K562 (cell line): Measurements from ENCODE around the gene TTC31. TPM values are rescaled to one million over a fixed set of nuclear protein-coding genes. Genes with fewer than 3 reads are reported as not detected.

Experiments used
- CEBPZ ChIP-seq: fragments of 150-350 bp; IDR thresholded peaks from 2 replicates; pipeline ENCODE4 v1.6.1; 2014; ENCODE audit warnings: low read depth, mild to moderate bottlenecking, low read length, borderline replicate concordance
- CUX1 ChIP-seq: fragments of 200-800 bp; sonication (Bioruptor generic); IDR thresholded peaks from 2 replicates; pipeline ENCODE4 v1.6.1; 2016; ENCODE audit warnings: missing genetic modification characterization, missing compliant biosample characterization
- ELK1 ChIP-seq: sonication (generic); formaldehyde crosslinking; IDR thresholded peaks from 2 replicates; pipeline ENCODE4 v1.8.1; 2022; ENCODE audit warnings: missing genetic modification reagents
- ETS2 ChIP-seq: IDR thresholded peaks from 2 replicates; pipeline ENCODE4 v1.6.1; 2016; ENCODE audit warnings: borderline replicate concordance, missing genetic modification characterization, mild to moderate bottlenecking, moderate library complexity, missing compliant biosample characterization; ENCODE audit not compliant: poor library complexity, severe bottlenecking
- EZH2 ChIP-seq: IDR thresholded peaks from 2 replicates; pipeline ENCODE4 v1.6.1; 2012; ENCODE audit warnings: low read depth, mild to moderate bottlenecking, inconsistent platforms, low read length, borderline replicate concordance
- HDAC8 ChIP-seq: fragments of 450-650 bp; IDR thresholded peaks from 2 replicates; pipeline ENCODE4 v1.6.1; 2016; ENCODE audit warnings: mild to moderate bottlenecking, missing genetic modification characterization, moderate library complexity, missing compliant biosample characterization
- KDM5B ChIP-seq: fragments of 200-600 bp; sonication (generic); IDR thresholded peaks from 2 replicates; pipeline ENCODE4 v1.6.1; 2012; ENCODE audit warnings: low read depth, mild to moderate bottlenecking, moderate library complexity, low read length, control low read depth, inconsistent platforms; ENCODE audit not compliant: insufficient replicate concordance
- MAZ ChIP-seq, 2 experiments: fragments of 450-650 bp in 1 of 2; sonication (generic) in 1 of 2; formaldehyde crosslinking; IDR thresholded peaks in 1 of 2; conservative IDR thresholded peaks in 1 of 2; 2 replicates each; pipeline versions ENCODE4 v1.4.0 to v1.5.0; 2020; ENCODE audit warnings: mild to moderate bottlenecking in 1 of 2, missing genetic modification reagents in 1 of 2
- PKNOX1 ChIP-seq: fragments of 450-650 bp; IDR thresholded peaks from 2 replicates; pipeline ENCODE4 v1.6.1; 2016
- PML ChIP-seq: IDR thresholded peaks from 2 replicates; pipeline ENCODE4 v1.6.1; 2012; ENCODE audit warnings: low read length, inconsistent platforms
- SNIP1 ChIP-seq: fragments of 450-650 bp; IDR thresholded peaks from 2 replicates; pipeline ENCODE4 v1.7.1; 2017; ENCODE audit warnings: low read depth, mild to moderate bottlenecking
- USF2 ChIP-seq: sonication (generic); formaldehyde crosslinking; IDR thresholded peaks from 2 replicates; pipeline ENCODE4 v1.5.0; 2020; ENCODE audit warnings: missing genetic modification reagents
- polyA plus RNA-seq, 8 experiments: library from polyadenylated mRNA; depleted of rRNA in 4 of 8; stranded (reverse) in 5 of 8; unstranded in 3 of 8; fragments of >200 nt; fragmentation: Nextera tagmentation in 2 of 8; fragmentation: Illumina TruSeq in 1 of 8; extraction: Ambion mirVana in 2 of 8; extraction: Trizol in 1 of 8; gene quantifications; 2 replicates each; pipeline versions ENCODE4 v1.2.1 to v1.2.3, GENCODE V29; 2011 to 2014; ENCODE audit warnings: inconsistent platforms in 1 of 8, missing spikeins in 1 of 8
- total RNA-seq, 7 experiments: library from RNA; depleted of rRNA in 6 of 7; stranded (reverse); fragments of >200 nt in 6 of 7; fragmentation: Illumina TruSeq in 2 of 7; extraction: Trizol in 2 of 7; gene quantifications; 2 replicates each; pipeline versions ENCODE4 v1.2.1 to v1.2.3, GENCODE V29; 2011 to 2021; ENCODE audit warnings: low replicate concordance in 1 of 7

Gene TTC31
- total and polyA plus RNA-seq, 9 of the 15 experiments (the other 6 are each of a cell fraction or from before 2014, with no cell fraction given) = 4.7 to 30.5 (median 15.9) TPM

- no peak for TF ChIP-seq CEBPZ
- no peak for TF ChIP-seq SNIP1
- TF ChIP-seq HDAC8 (tag) = no peak
- 0 out of 2 replicates have a peak, but pooled peaks have one; percentile 15 for TF ChIP-seq PML
- TF ChIP-seq ETS2 (tag) = no peak
- no peak for TF ChIP-seq ELK1 (CRISPR knock-in tag)
- TF ChIP-seq MAZ (CRISPR knock-in tag; conservative IDR thresholded peaks at IDR 0.05 in 1 of 2, IDR thresholded peaks at IDR 0.05 in 1 of 2) = peak; percentile 57 to 75
- TF ChIP-seq KDM5B = peak; percentile 59
- TF ChIP-seq PKNOX1 = no peak
- TF ChIP-seq CUX1 (CRISPR knock-in tag) = no peak
- TF ChIP-seq EZH2 = no peak
- TF ChIP-seq USF2 (CRISPR knock-in tag) = peak; percentile 84
Measured at GRCh38 chr2:74507145-74507925, 24.5 kb downstream of the TTC31 start, which contains the start of gene PCGF1 (continued).
